ENCODE data around the gene SYNGR3.

SYNGR3 gene

GRCh38 chr16:2002406-2003230 lies 12.8 kb downstream of the SYNGR3 start:
- H3K27ac ChIP-seq (ENCODE audit: poor library complexity, severe bottlenecking): no peak overlapping the region

GRCh38 chr16:2003231-2003826 lies 13.6 kb downstream of the SYNGR3 start:
- no peaks in the 10 kb centered on the region for H3K9me3 ChIP-seq (ENCODE audit: severe bottlenecking)
- no peak overlapping the region for H3K4me3 ChIP-seq (ENCODE audit: severe bottlenecking)
- no peak for TF ChIP-seq CTCF (IDR thresholded peaks at IDR 0.05; ENCODE audit: poor library complexity, severe bottlenecking)
- no peak overlapping the region for H3K27ac ChIP-seq (ENCODE audit: poor library complexity, severe bottlenecking)
- peaks cover 7% of the 10 kb centered on the region for H3K4me1 ChIP-seq (ENCODE audit: insufficient read depth, poor library complexity, severe bottlenecking)
- H3K36me3 ChIP-seq (ENCODE audit: low read depth): peaks cover 75% of the 10 kb centered on the region
- no peak for ATAC-seq (ENCODE audit: low read depth)
- DNase-seq (ENCODE audit: low spot score): no peak
- no peaks in the 10 kb centered on the region for H3K27me3 ChIP-seq (ENCODE audit: insufficient read depth, poor library complexity, severe bottlenecking)

More at GRCh38 chr16:2002406-2003230, 12.8 kb downstream of the SYNGR3 start:
- Histone ChIP-seq H3K27me3 (ENCODE audit: insufficient read depth, poor library complexity, severe bottlenecking) (no peaks in the 10 kb centered on the region), H3K4me1 (ENCODE audit: insufficient read depth, poor library complexity, severe bottlenecking) (peaks cover 6% of the 10 kb centered on the region), H3K9me3 (ENCODE audit: severe bottlenecking) (no peaks in the 10 kb centered on the region), H3K36me3 (ENCODE audit: low read depth) (peaks cover 71% of the 10 kb centered on the region), H3K4me3 (ENCODE audit: severe bottlenecking) (no peak overlapping the region)
- DNase-seq (ENCODE audit: low spot score): no peak
- no peak for TF ChIP-seq CTCF (IDR thresholded peaks at IDR 0.05; ENCODE audit: poor library complexity, severe bottlenecking)
- ATAC-seq (ENCODE audit: low read depth): no peak

- Histone ChIP-seq H3K4me3 (ENCODE audit: severe bottlenecking) (no peak overlapping the region), H3K27me3 (ENCODE audit: insufficient read depth, poor library complexity, severe bottlenecking) (no peaks in the 10 kb centered on the region), H3K9me3 (ENCODE audit: severe bottlenecking) (no peaks in the 10 kb centered on the region), H3K4me1 (ENCODE audit: insufficient read depth, poor library complexity, severe bottlenecking) (peaks cover 7% of the 10 kb centered on the region), H3K27ac (ENCODE audit: poor library complexity, severe bottlenecking) (no peak overlapping the region), H3K36me3 (ENCODE audit: low read depth) (peaks cover 79% of the 10 kb centered on the region)
- TF ChIP-seq CTCF (IDR thresholded peaks at IDR 0.05; ENCODE audit: poor library complexity, severe bottlenecking): peak; percentile 82
- ATAC-seq (ENCODE audit: low read depth) (peak; percentile 41), DNase-seq (ENCODE audit: low spot score) (no peak)
Observed at GRCh38 chr16:2003827-2004641, 14.3 kb downstream of the SYNGR3 start.

- no peak for TF ChIP-seq CTCF (IDR thresholded peaks at IDR 0.05; ENCODE audit: poor library complexity, severe bottlenecking)
- Histone ChIP-seq H3K27ac (ENCODE audit: poor library complexity, severe bottlenecking) (no peak overlapping the region), H3K4me1 (ENCODE audit: insufficient read depth, poor library complexity, severe bottlenecking) (peaks cover 7% of the 10 kb centered on the region)
Observed at GRCh38 chr16:2004795-2005517, 15.2 kb downstream of the SYNGR3 start.

More at GRCh38 chr16:2004795-2005517, 15.2 kb downstream of the SYNGR3 start:
- no peak for DNase-seq (ENCODE audit: low spot score)
- H3K36me3 ChIP-seq (ENCODE audit: low read depth): peaks cover 70% of the 10 kb centered on the region
- H3K9me3 ChIP-seq (ENCODE audit: severe bottlenecking): no peaks in the 10 kb centered on the region
- no peak overlapping the region for H3K4me3 ChIP-seq (ENCODE audit: severe bottlenecking)
- no peaks in the 10 kb centered on the region for H3K27me3 ChIP-seq (ENCODE audit: insufficient read depth, poor library complexity, severe bottlenecking)
- ATAC-seq (ENCODE audit: low read depth): no peak

All from RWPE2 (cell line).